ENCODE results near the gene NRL.

Gene NRL

GRCh38 chr14:24114532-24115421, at the start of gene NRL, which contains the start of gene DCAF11:
TSS of gene NRL (minus strand) at chr14:24114949. CDS start at chr14:24082848, 32,101 bp downstream.
TSS of gene DCAF11 (plus strand) at chr14:24114777. CDS start at chr14:24115595, 818 bp downstream.
- Mint-ChIP-seq H3K4me3 (peak within 1 kb of the TSS; percentile 92), H3K9me3 (no peaks in the 10 kb centered on the region), H3K36me3 (ENCODE audit: low read depth) (peaks cover 40% of the 10 kb centered on the region), H3K27ac (peak within 1 kb of the TSS; percentile 97), H3K4me1 (ENCODE audit: low read depth) (peaks cover 27% of the 10 kb centered on the region), H3K27me3 (ENCODE audit: low read depth) (no peaks in the 10 kb centered on the region)
- peak; percentile 99 for DNase-seq (ENCODE audit: low spot score)

GRCh38 chr14:24162093-24162492, 47.3 kb upstream of the NRL start:
- H3K9me3 Mint-ChIP-seq, result no peaks in the 10 kb centered on the region
- peaks cover 88% of the 10 kb centered on the region for H3K36me3 Mint-ChIP-seq (ENCODE audit: low read depth)
- H3K27ac Mint-ChIP-seq, result peak overlapping the region; percentile 99
- peak; percentile 32 for DNase-seq (ENCODE audit: low spot score)
- peaks cover 39% of the 10 kb centered on the region for H3K4me1 Mint-ChIP-seq (ENCODE audit: low read depth)
- H3K27me3 Mint-ChIP-seq (ENCODE audit: low read depth), result peaks cover 2% of the 10 kb centered on the region
- peak overlapping the region; percentile 98 for H3K4me3 Mint-ChIP-seq

DNA sequence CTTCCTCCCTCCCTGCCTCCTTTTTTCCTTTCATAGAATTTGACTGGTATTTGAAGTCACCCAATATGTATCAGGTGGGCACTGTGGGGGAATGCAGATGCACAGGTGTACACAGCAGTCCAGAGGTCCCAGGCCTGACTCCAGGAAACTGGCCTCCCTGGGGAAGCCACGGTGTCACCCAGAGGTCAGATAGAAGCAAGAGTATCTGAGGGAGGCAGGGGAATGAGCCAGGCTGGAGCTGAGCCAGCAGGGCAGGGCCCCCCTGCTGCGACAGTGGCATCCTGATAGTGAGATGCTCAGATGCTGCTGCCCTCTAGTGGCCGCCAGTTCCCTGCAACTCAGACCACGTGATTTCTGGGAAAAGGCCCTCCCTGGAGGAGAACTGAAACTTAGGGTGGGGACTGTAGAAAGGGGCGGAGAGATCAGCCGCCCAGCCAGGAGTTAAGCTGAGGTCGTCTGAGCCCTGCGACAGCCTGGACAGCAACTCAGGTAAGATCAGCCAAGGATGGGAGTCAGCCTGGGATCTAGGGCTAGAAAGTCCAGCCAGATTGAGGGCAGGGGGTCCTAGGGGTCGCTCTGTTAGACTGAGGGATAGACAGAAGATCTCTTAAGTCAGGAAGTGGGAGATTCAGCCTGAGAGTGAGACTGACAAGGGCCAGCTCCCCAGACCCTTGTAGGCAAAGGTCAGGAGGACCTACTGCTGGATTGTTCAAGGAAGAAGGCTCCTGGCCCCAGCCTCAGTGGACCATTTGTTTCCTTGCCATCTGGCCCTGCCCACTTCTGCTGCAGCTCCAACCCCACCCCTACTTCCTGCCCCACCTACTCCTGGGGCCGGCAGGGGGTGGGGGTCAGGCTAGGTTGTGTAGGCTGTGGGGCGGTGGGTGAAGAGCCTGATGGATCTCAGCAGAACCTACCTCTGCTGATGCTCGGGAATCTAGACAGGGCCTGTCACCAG, 46.4 kb upstream of the NRL start, which contains the start of gene IRF9:
Gene IRF9 (plus strand): TSS at position 416 of the 955 bp plus-strand sequence. CDS start 880 bp downstream, outside the sequence.
- peak within 1 kb of the TSS; percentile 99 for H3K27ac Mint-ChIP-seq
- peaks cover 2% of the 10 kb centered on the region for H3K27me3 Mint-ChIP-seq (ENCODE audit: low read depth)
- H3K9me3 Mint-ChIP-seq, result no peaks in the 10 kb centered on the region
- peak; percentile 97 for DNase-seq (ENCODE audit: low spot score)
- peaks cover 34% of the 10 kb centered on the region for H3K4me1 Mint-ChIP-seq (ENCODE audit: low read depth)
- peaks cover 85% of the 10 kb centered on the region for H3K36me3 Mint-ChIP-seq (ENCODE audit: low read depth)
- peak within 1 kb of the TSS; percentile 98 for H3K4me3 Mint-ChIP-seq

GRCh38 chr14:24160499-24160849, 45.7 kb upstream of the NRL start:
- Mint-ChIP-seq H3K4me3 (peak overlapping the region; percentile 98), H3K4me1 (ENCODE audit: low read depth) (peaks cover 33% of the 10 kb centered on the region)

GRCh38 chr14:24159777-24160498, 45.2 kb upstream of the NRL start:
- H3K4me3 Mint-ChIP-seq, result peak overlapping the region; percentile 98
- H3K4me1 Mint-ChIP-seq (ENCODE audit: low read depth), result peaks cover 33% of the 10 kb centered on the region

More at GRCh38 chr14:24160499-24160849, 45.7 kb upstream of the NRL start:
- Mint-ChIP-seq H3K27me3 (ENCODE audit: low read depth) (peaks cover 2% of the 10 kb centered on the region), H3K36me3 (ENCODE audit: low read depth) (peaks cover 84% of the 10 kb centered on the region), H3K27ac (peak overlapping the region; percentile 99), H3K9me3 (no peaks in the 10 kb centered on the region)
- no peak for DNase-seq (ENCODE audit: low spot score)

GRCh38 chr14:24157331-24157730, 42.6 kb upstream of the NRL start:
- H3K27me3 Mint-ChIP-seq (ENCODE audit: low read depth), result peaks cover 2% of the 10 kb centered on the region
- no peak for DNase-seq (ENCODE audit: low spot score)
- H3K36me3 Mint-ChIP-seq (ENCODE audit: low read depth), result peaks cover 72% of the 10 kb centered on the region
- H3K27ac Mint-ChIP-seq, result peak overlapping the region; percentile 68
- H3K4me1 Mint-ChIP-seq (ENCODE audit: low read depth), result peaks cover 19% of the 10 kb centered on the region
- no peak overlapping the region for H3K4me3 Mint-ChIP-seq
- no peaks in the 10 kb centered on the region for H3K9me3 Mint-ChIP-seq

More at GRCh38 chr14:24159777-24160498, 45.2 kb upstream of the NRL start:
- Mint-ChIP-seq H3K9me3 (no peaks in the 10 kb centered on the region), H3K27ac (peak overlapping the region; percentile 99), H3K36me3 (ENCODE audit: low read depth) (peaks cover 83% of the 10 kb centered on the region), H3K27me3 (ENCODE audit: low read depth) (peaks cover 2% of the 10 kb centered on the region)
- DNase-seq (ENCODE audit: low spot score), result no peak

- H3K27me3 Mint-ChIP-seq (ENCODE audit: low read depth), result peaks cover 2% of the 10 kb centered on the region
- peak overlapping the region; percentile 47 for H3K27ac Mint-ChIP-seq
- no peak overlapping the region for H3K4me3 Mint-ChIP-seq
- peaks cover 15% of the 10 kb centered on the region for H3K4me1 Mint-ChIP-seq (ENCODE audit: low read depth)
- H3K36me3 Mint-ChIP-seq (ENCODE audit: low read depth), result peaks cover 70% of the 10 kb centered on the region
- DNase-seq (ENCODE audit: low spot score), result no peak
- H3K9me3 Mint-ChIP-seq, result no peaks in the 10 kb centered on the region
Observed at GRCh38 chr14:24156840-24157239, 42.1 kb upstream of the NRL start.

DNA sequence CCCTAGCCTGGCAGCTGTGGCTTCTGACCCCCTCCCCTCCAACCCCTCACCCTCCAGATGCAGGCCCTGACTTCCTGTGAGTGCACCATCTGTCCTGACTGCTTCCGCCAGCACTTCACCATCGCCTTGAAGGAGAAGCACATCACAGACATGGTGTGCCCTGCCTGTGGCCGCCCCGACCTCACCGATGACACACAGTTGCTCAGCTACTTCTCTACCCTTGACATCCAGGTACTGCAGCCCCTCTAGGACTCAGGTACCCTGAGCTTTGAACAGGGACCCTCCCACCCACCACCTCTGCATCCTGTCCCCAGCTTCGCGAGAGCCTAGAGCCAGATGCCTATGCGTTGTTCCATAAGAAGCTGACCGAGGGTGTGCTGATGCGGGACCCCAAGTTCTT, 40.4 kb upstream of the NRL start:
- Mint-ChIP-seq H3K9me3 (no peaks in the 10 kb centered on the region), H3K27ac (peak overlapping the region; percentile 45)

DNA sequence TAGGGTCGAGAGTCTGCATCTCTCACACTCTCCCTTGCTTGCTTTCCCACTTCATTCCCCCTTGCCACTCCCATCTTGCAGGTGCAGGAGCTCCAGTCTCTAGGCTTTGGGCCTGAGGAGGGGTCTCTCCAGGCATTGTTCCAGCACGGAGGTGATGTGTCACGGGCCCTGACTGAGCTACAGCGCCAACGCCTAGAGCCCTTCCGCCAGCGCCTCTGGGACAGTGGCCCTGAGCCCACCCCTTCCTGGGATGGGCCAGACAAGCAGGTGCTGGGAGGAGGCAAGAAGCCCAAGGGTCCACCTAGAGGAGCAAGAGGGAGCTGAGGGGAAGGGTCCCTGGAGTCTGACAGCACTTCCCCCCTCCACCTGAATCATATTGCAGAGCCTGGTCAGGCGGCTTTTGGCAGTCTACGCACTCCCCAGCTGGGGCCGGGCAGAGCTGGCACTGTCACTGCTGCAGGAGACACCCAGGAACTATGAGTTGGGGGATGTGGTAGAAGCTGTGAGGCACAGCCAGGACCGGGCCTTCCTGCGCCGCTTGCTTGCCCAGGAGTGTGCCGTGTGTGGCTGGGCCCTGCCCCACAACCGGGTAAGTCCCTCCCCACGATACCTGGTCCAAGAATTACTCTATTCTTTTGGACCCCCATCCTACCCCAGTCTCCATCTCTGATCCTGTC, 36.8 kb upstream of the NRL start:
- Mint-ChIP-seq H3K27ac (no peak overlapping the region), H3K4me1 (ENCODE audit: low read depth) (peaks cover 24% of the 10 kb centered on the region), H3K9me3 (no peaks in the 10 kb centered on the region), H3K36me3 (ENCODE audit: low read depth) (peaks cover 61% of the 10 kb centered on the region), H3K27me3 (ENCODE audit: low read depth) (no peaks in the 10 kb centered on the region), H3K4me3 (no peak overlapping the region)
- DNase-seq (ENCODE audit: low spot score), result no peak

More for the DNA sequence above, 40.4 kb upstream of the NRL start:
- no peak for DNase-seq (ENCODE audit: low spot score)
- no peaks in the 10 kb centered on the region for H3K27me3 Mint-ChIP-seq (ENCODE audit: low read depth)
- H3K4me3 Mint-ChIP-seq, result no peak overlapping the region
- H3K4me1 Mint-ChIP-seq (ENCODE audit: low read depth), result peaks cover 11% of the 10 kb centered on the region
- H3K36me3 Mint-ChIP-seq (ENCODE audit: low read depth), result peaks cover 68% of the 10 kb centered on the region

DNA sequence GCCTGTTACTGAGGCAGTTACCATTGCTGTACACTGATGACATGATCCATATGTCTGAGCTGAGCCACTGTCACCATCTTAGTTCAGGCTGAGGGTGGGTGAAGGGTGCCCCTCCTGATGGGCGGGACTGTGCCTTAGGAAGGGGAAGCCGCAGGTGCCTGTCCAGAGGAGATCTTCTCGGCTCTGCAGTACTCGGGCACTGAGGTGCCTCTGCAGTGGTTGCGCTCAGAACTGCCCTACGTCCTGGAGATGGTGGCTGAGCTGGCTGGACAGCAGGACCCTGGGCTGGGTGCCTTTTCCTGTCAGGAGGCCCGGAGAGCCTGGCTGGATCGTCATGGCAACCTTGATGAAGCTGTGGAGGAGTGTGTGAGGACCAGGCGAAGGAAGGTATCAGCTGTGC, 36.2 kb upstream of the NRL start:
- no peak overlapping the region for H3K4me3 Mint-ChIP-seq
- no peaks in the 10 kb centered on the region for H3K27me3 Mint-ChIP-seq (ENCODE audit: low read depth)
- H3K9me3 Mint-ChIP-seq, result no peaks in the 10 kb centered on the region
- H3K36me3 Mint-ChIP-seq (ENCODE audit: low read depth), result peaks cover 64% of the 10 kb centered on the region
- peaks cover 24% of the 10 kb centered on the region for H3K4me1 Mint-ChIP-seq (ENCODE audit: low read depth)
- no peak for DNase-seq (ENCODE audit: low spot score)
- H3K27ac Mint-ChIP-seq, result no peak overlapping the region

DNA sequence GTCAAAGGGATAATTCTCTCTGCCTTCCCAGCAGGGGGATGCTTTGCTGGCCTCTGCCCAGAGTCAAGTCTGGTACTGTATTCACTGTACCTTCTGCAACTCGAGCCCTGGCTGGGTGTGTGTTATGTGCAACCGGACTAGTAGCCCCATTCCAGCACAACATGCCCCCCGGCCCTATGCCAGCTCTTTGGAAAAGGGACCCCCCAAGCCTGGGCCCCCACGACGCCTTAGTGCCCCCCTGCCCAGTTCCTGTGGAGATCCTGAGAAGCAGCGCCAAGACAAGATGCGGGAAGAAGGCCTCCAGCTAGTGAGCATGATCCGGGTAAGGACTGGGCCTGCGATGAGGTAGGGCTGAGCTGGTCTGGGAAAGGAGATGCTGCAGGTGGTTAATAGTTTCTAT, 35.8 kb upstream of the NRL start:
- Mint-ChIP-seq H3K9me3 (no peaks in the 10 kb centered on the region), H3K27ac (peak overlapping the region; percentile 34), H3K4me1 (ENCODE audit: low read depth) (peaks cover 26% of the 10 kb centered on the region), H3K4me3 (peak overlapping the region; percentile 3), H3K36me3 (ENCODE audit: low read depth) (peaks cover 64% of the 10 kb centered on the region), H3K27me3 (ENCODE audit: low read depth) (no peaks in the 10 kb centered on the region)
- DNase-seq (ENCODE audit: low spot score), result no peak

GRCh38 chr14:24150061-24150460, 35.3 kb upstream of the NRL start:
- Mint-ChIP-seq H3K4me1 (ENCODE audit: low read depth) (peaks cover 32% of the 10 kb centered on the region), H3K36me3 (ENCODE audit: low read depth) (peaks cover 64% of the 10 kb centered on the region), H3K27me3 (ENCODE audit: low read depth) (no peaks in the 10 kb centered on the region), H3K27ac (no peak overlapping the region), H3K4me3 (no peak overlapping the region), H3K9me3 (no peaks in the 10 kb centered on the region)
- DNase-seq (ENCODE audit: low spot score), result no peak
